WTC11 (cell line): ENCODE results near the gene GPR17. TPM values are rescaled to one million over a fixed set of nuclear protein-coding genes. Genes with fewer than 3 reads are reported as not detected.

Source experiments
- ATAC-seq: fragments of 200-7000 bp; cut with Tn5 transposase; 2 replicates; pipeline ENCODE4 v1.10.0; 2021; ENCODE audit warnings: mild to moderate bottlenecking, moderate library complexity
- CTCF ChIA-PET: fragments of 300-600 bp; sonication (Branson Sonifier 250); formaldehyde crosslinking; loops from one replicate; lab custom pipeline; 2021; ENCODE audit warnings: antibody characterized with exemption; lab: Charles Lee
- POLR2A ChIA-PET: fragments of 350-600 bp; sonication (Branson Sonifier 250); formaldehyde crosslinking; loops from one replicate; lab custom pipeline; 2021; ENCODE audit warnings: antibody characterized with exemption; lab: Charles Lee
- DNase-seq: peaks from one replicate; pipeline ENCODE4 v3.0.0; 2021; ENCODE audit warnings: low spot score
- H3K27ac Mint-ChIP-seq: 2 replicates; pipeline ENCODE4 v1.8.0; 2021; ENCODE audit warnings: mixed read lengths
- H3K27me3 Mint-ChIP-seq: 2 replicates; pipeline ENCODE4 v1.8.0; 2021; ENCODE audit warnings: low read depth, mild to moderate bottlenecking, moderate library complexity, mixed read lengths
- H3K36me3 Mint-ChIP-seq: 2 replicates; pipeline ENCODE4 v1.8.0; 2021; ENCODE audit warnings: mixed read lengths
- H3K4me1 Mint-ChIP-seq: 2 replicates; pipeline ENCODE4 v1.8.0; 2022; ENCODE audit warnings: mixed read lengths
- H3K4me3 Mint-ChIP-seq: 2 replicates; pipeline ENCODE4 v1.8.0; 2021; ENCODE audit warnings: mild to moderate bottlenecking, moderate library complexity, mixed read lengths
- H3K9me3 Mint-ChIP-seq: 2 replicates; pipeline ENCODE4 v1.8.0; 2021; ENCODE audit warnings: mixed read lengths
- ELF4 ChIP-seq: sonication (generic); formaldehyde crosslinking; IDR thresholded peaks from 2 replicates; pipeline ENCODE4 v1.8.1; 2022; ENCODE audit warnings: low read depth, mild to moderate bottlenecking, moderate library complexity, missing genetic modification reagents
- GTF2I ChIP-seq: fragments of 250-450 bp; sonication (Bioruptor Pico); conservative IDR thresholded peaks from 2 replicates; pipeline ENCODE4 v1.4.0; 2021; ENCODE audit warnings: mild to moderate bottlenecking
- HMGA2 ChIP-seq: fragments of 250-450 bp; sonication (Bioruptor Pico); IDR thresholded peaks from 2 replicates; pipeline ENCODE4 v1.4.0; 2021; ENCODE audit warnings: mild to moderate bottlenecking, moderate library complexity
- KAT7 ChIP-seq: sonication (generic); formaldehyde crosslinking; IDR thresholded peaks from 2 replicates; pipeline ENCODE4 v1.8.1; 2023; ENCODE audit warnings: missing genetic modification reagents, mild to moderate bottlenecking, borderline replicate concordance
- NFYB ChIP-seq: sonication (generic); formaldehyde crosslinking; conservative IDR thresholded peaks from 2 replicates; pipeline ENCODE4 v1.8.0; 2022; ENCODE audit warnings: low read depth, missing genetic modification reagents
- PRRX2 ChIP-seq: fragments of 250-450 bp; sonication (Bioruptor Pico); IDR thresholded peaks from 2 replicates; pipeline ENCODE4 v1.8.0; 2021; ENCODE audit warnings: mild to moderate bottlenecking
- TP53 ChIP-seq: sonication (generic); formaldehyde crosslinking; IDR thresholded peaks from 2 replicates; pipeline ENCODE4 v1.8.1; 2023; ENCODE audit warnings: mild to moderate bottlenecking, missing genetic modification reagents
- ZNF121 ChIP-seq: sonication (generic); formaldehyde crosslinking; IDR thresholded peaks from 2 replicates; pipeline ENCODE4 v1.8.0; 2023; ENCODE audit warnings: missing genetic modification reagents
- ZNF263 ChIP-seq: sonication (generic); formaldehyde crosslinking; IDR thresholded peaks from 2 replicates; pipeline ENCODE4 v1.8.1; 2022; ENCODE audit warnings: low read depth, mild to moderate bottlenecking, moderate library complexity, missing genetic modification reagents
- total RNA-seq: library from RNA; stranded (reverse); gene quantifications from 3 replicates; pipeline ENCODE4 v1.2.3, GENCODE V29; 2021
- TF ChIP-seq, protein P1 (sequence below): fragments of 200-600 bp; IDR thresholded peaks from 2 replicates; pipeline ENCODE4 v1.8.0; 2022; ENCODE audit warnings: antibody characterized with exemption
- TF ChIP-seq, protein P2 (sequence below): sonication (generic); formaldehyde crosslinking; IDR thresholded peaks from 2 replicates; pipeline ENCODE4 v1.8.1; 2022; ENCODE audit warnings: low read depth, mild to moderate bottlenecking, moderate library complexity, missing genetic modification reagents, borderline replicate concordance
- TF ChIP-seq, protein P3 (sequence below): sonication (generic); formaldehyde crosslinking; IDR thresholded peaks from 2 replicates; pipeline ENCODE4 v1.8.1; 2022; ENCODE audit warnings: low read depth, missing genetic modification reagents, borderline replicate concordance
- TF ChIP-seq, protein P4 (sequence below): sonication (generic); formaldehyde crosslinking; conservative IDR thresholded peaks from 2 replicates; pipeline ENCODE4 v1.8.1; 2023; ENCODE audit warnings: mild to moderate bottlenecking, low read depth, missing genetic modification reagents, moderate library complexity
- TF ChIP-seq, protein P5 (sequence below): sonication (generic); formaldehyde crosslinking; IDR thresholded peaks from 2 replicates; pipeline ENCODE4 v1.8.0; 2022; ENCODE audit warnings: mild to moderate bottlenecking, missing genetic modification reagents
- TF ChIP-seq, protein P6 (sequence below): sonication (generic); formaldehyde crosslinking; IDR thresholded peaks from 2 replicates; pipeline ENCODE4 v1.8.1; 2022; ENCODE audit warnings: mild to moderate bottlenecking, moderate library complexity, missing genetic modification reagents

The GPR17 gene
- total RNA-seq, 1 experiment from 2014 or later, result not detected

DNA sequence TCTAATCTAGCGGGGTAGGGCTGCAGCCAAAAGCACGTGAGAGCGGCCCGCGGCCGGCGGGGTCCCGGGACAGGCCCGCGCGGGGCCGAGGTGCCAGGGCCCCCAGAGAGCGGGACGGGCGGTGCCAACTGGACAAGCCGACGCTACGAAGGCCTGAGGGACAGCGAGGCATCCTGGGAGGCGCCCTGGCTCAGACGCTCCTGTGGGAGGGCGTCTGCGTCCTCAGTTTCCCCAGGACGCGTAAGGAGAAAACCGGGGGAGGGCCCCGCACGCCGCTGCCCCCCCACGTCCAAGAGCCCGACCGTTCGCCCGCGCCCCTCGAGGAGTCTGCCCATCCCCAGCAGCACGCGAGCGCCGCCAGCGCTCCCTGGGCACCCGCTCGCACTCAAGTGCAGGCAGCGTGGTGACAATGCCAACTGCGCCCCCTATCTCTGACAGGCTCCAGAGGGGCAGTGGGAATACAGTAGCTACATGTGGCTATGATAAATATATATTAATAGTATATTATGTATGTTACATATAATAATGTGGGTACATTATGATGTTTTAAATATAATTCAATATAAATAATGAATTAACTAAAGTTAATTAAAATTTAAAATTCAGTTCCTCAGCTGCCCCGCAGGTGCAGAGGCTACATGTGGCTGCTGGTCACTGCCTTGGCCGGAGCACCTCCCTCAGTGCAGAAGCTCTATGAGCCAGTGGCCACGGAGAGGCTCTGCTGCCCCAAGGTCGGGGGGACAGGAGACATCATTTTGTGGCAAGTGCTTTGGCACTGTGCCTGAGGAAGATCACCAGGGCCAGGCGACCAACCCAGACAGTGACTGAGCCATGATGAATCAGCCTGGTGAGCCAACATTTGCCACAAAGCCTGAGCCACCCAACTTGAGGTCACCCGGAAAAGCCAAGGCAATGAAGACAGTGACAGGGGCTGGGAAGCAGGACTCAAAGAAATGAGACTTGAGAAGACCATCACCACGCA is 49.8 kb downstream of the GPR17 start:
- Mint-ChIP-seq H3K36me3 (peaks cover 13% of the 10 kb centered on the region), H3K9me3 (peaks cover 19% of the 10 kb centered on the region), H3K4me3 (no peak overlapping the region), H3K27ac (no peak overlapping the region), H3K4me1 (peaks cover 11% of the 10 kb centered on the region), H3K27me3 (peaks cover 46% of the 10 kb centered on the region)
- POLR2A ChIA-PET, result interaction anchor here (0.6 kb wide), 1 partner anchor 52 kb away, joined by 3 read pairs; no protein-coding TSS in a partner anchor
- DNase-seq, result peak; percentile 72
- TF ChIP-seq ZNF121 (CRISPR knock-in tag) (no peak), TP53 (CRISPR knock-in tag) (0 out of 2 replicates have a peak, but pooled peaks have one; percentile 32), KAT7 (CRISPR knock-in tag) (no peak), PRRX2 (CRISPR knock-in tag) (no peak), ZNF263 (CRISPR knock-in tag) (no peak), NFYB (no peak), ELF4 (CRISPR knock-in tag) (no peak), GTF2I (CRISPR knock-in tag) (no peak), HMGA2 (CRISPR knock-in tag) (peak; percentile 58)
- TF ChIP-seq, protein P1, sequence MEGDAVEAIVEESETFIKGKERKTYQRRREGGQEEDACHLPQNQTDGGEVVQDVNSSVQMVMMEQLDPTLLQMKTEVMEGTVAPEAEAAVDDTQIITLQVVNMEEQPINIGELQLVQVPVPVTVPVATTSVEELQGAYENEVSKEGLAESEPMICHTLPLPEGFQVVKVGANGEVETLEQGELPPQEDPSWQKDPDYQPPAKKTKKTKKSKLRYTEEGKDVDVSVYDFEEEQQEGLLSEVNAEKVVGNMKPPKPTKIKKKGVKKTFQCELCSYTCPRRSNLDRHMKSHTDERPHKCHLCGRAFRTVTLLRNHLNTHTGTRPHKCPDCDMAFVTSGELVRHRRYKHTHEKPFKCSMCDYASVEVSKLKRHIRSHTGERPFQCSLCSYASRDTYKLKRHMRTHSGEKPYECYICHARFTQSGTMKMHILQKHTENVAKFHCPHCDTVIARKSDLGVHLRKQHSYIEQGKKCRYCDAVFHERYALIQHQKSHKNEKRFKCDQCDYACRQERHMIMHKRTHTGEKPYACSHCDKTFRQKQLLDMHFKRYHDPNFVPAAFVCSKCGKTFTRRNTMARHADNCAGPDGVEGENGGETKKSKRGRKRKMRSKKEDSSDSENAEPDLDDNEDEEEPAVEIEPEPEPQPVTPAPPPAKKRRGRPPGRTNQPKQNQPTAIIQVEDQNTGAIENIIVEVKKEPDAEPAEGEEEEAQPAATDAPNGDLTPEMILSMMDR, result peak; percentile 34; the same call in 1 of the 2 replicates
- TF ChIP-seq, protein P2, sequence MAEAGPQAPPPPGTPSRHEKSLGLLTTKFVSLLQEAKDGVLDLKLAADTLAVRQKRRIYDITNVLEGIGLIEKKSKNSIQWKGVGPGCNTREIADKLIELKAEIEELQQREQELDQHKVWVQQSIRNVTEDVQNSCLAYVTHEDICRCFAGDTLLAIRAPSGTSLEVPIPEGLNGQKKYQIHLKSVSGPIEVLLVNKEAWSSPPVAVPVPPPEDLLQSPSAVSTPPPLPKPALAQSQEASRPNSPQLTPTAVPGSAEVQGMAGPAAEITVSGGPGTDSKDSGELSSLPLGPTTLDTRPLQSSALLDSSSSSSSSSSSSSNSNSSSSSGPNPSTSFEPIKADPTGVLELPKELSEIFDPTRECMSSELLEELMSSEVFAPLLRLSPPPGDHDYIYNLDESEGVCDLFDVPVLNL (CRISPR knock-in tag), result no peak
- TF ChIP-seq, protein P3, sequence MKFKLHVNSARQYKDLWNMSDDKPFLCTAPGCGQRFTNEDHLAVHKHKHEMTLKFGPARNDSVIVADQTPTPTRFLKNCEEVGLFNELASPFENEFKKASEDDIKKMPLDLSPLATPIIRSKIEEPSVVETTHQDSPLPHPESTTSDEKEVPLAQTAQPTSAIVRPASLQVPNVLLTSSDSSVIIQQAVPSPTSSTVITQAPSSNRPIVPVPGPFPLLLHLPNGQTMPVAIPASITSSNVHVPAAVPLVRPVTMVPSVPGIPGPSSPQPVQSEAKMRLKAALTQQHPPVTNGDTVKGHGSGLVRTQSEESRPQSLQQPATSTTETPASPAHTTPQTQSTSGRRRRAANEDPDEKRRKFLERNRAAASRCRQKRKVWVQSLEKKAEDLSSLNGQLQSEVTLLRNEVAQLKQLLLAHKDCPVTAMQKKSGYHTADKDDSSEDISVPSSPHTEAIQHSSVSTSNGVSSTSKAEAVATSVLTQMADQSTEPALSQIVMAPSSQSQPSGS (CRISPR knock-in tag), result no peak
- TF ChIP-seq, protein P4, sequence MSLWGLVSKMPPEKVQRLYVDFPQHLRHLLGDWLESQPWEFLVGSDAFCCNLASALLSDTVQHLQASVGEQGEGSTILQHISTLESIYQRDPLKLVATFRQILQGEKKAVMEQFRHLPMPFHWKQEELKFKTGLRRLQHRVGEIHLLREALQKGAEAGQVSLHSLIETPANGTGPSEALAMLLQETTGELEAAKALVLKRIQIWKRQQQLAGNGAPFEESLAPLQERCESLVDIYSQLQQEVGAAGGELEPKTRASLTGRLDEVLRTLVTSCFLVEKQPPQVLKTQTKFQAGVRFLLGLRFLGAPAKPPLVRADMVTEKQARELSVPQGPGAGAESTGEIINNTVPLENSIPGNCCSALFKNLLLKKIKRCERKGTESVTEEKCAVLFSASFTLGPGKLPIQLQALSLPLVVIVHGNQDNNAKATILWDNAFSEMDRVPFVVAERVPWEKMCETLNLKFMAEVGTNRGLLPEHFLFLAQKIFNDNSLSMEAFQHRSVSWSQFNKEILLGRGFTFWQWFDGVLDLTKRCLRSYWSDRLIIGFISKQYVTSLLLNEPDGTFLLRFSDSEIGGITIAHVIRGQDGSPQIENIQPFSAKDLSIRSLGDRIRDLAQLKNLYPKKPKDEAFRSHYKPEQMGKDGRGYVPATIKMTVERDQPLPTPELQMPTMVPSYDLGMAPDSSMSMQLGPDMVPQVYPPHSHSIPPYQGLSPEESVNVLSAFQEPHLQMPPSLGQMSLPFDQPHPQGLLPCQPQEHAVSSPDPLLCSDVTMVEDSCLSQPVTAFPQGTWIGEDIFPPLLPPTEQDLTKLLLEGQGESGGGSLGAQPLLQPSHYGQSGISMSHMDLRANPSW (CRISPR knock-in tag), result no peak
- TF ChIP-seq, protein P5, sequence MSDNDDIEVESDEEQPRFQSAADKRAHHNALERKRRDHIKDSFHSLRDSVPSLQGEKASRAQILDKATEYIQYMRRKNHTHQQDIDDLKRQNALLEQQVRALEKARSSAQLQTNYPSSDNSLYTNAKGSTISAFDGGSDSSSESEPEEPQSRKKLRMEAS (CRISPR knock-in tag), result peak; percentile 80; the same call in 1 of the 2 replicates
- TF ChIP-seq, protein P6, sequence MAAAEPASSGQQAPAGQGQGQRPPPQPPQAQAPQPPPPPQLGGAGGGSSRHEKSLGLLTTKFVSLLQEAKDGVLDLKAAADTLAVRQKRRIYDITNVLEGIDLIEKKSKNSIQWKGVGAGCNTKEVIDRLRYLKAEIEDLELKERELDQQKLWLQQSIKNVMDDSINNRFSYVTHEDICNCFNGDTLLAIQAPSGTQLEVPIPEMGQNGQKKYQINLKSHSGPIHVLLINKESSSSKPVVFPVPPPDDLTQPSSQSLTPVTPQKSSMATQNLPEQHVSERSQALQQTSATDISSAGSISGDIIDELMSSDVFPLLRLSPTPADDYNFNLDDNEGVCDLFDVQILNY (CRISPR knock-in tag), result no peak
- CTCF ChIA-PET, result interaction anchor here (0.5 to 4.5 kb wide), 27 partner anchors 8 to 432 kb away, joined by 3 to 61 read pairs (median 5); partner anchors contain the start of genes IWS1 and LIMS2
- peak; percentile 73 for ATAC-seq
